ENCODE measurements around the gene EPB41L5.

DNA sequence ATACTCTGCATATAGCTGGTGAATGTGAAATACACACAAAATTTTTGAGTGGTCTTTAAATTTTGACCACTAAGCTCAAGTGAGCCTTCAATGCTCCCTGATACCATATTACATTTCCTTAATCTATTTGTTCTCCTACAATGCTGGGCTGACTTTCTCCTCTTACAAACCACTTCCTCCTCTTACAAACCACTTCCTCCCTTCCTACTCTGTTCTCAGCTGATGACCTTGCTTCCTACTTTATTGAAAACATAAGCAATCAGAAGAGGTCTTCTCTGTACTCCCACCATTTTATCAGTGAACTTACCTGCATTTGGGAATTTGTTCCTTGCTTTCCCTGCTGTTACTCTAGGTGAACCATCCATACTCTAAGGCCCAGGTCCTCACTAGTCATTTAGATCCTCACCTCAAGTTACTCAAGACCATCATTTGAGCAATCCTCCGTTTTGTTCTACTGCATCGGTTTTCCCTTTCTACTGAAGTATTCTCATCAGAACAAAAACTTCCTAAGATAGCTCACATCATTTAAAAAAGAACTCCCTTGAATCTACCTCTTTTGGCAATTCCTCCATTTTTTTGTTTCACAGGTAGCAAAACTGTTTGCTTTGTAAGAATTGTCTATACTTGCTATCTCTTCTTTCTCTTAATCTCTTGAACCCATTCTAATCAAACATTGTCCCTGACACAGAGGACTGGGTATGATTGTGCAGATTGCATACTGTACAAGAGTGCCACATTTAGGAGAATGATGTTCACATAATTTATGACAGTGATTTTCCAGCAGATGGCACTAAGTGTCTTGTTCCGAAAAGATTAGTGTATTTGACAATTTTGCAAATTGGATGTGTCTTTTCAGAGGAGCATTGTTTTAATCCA, 96.5 kb downstream of the EPB41L5 start:
- TF ChIP-seq CTCF (IDR thresholded peaks at IDR 0.05): peak; percentile 38
- TF ChIP-seq EZH2 (IDR thresholded peaks at IDR 0.05): no peak
